HEK293 (cell line): ENCODE measurements around the gene MUC21.

Source experiments
- ZNF211 ChIP-seq: fragments of 450-650 bp; formaldehyde crosslinking; IDR thresholded peaks from 2 replicates; pipeline ENCODE4 v1.5.1; 2016; ENCODE audit warnings: low read depth, missing biosample characterization, missing genetic modification characterization
- ZNF24 ChIP-seq: fragments of 450-650 bp; formaldehyde crosslinking; IDR thresholded peaks from 2 replicates; pipeline ENCODE4 v1.5.1; 2016; ENCODE audit warnings: missing biosample characterization, missing genetic modification characterization
- TF ChIP-seq, protein P1 (sequence below): fragments of 450-650 bp; formaldehyde crosslinking; IDR thresholded peaks from 2 replicates; pipeline ENCODE4 v1.5.1; 2016; ENCODE audit warnings: missing biosample characterization, missing genetic modification characterization
- TF ChIP-seq, protein P2 (sequence below): fragments of 450-650 bp; formaldehyde crosslinking; IDR thresholded peaks from 2 replicates; pipeline ENCODE4 v1.5.1; 2016; ENCODE audit warnings: missing biosample characterization, missing genetic modification characterization

DNA sequence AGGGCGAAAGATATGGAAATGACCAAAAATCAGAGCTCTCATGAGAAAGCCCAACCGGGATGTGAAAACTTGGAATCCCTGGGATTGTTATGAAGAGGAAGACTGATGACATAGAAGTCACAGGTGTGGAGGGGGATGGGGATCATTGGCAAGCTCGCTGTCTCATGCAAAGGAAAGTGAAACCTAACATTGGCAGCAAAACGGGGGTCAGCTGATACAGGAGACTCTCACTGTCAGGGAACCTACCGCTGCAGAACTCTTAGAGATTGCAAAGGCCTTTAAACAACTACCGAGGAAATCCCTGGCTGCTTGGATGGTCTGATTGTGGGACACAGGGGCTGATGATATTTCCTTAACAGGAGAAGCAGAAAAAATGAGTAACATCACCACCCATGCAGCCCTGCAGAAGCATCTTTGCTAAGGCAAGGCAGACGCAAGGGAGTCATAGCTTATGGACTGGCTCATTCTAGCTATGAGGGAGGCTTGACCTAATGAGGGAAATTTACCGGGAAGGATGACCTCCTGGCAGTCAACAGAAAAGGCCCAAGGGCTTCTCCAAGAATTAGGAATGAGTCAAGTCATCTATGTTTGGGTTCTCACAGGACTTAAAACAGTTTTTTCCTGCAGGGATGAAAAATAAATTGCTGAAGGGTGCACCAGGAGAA, 7.0 kb downstream of the MUC21 start:
- TF ChIP-seq, protein P1, sequence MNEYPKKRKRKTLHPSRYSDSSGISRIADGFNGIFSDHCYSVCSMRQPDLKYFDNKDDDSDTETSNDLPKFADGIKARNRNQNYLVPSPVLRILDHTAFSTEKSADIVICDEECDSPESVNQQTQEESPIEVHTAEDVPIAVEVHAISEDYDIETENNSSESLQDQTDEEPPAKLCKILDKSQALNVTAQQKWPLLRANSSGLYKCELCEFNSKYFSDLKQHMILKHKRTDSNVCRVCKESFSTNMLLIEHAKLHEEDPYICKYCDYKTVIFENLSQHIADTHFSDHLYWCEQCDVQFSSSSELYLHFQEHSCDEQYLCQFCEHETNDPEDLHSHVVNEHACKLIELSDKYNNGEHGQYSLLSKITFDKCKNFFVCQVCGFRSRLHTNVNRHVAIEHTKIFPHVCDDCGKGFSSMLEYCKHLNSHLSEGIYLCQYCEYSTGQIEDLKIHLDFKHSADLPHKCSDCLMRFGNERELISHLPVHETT (tag by site-specific recombination), result no peak
- no peak for TF ChIP-seq ZNF24 (tag by site-specific recombination)
- TF ChIP-seq, protein P2, sequence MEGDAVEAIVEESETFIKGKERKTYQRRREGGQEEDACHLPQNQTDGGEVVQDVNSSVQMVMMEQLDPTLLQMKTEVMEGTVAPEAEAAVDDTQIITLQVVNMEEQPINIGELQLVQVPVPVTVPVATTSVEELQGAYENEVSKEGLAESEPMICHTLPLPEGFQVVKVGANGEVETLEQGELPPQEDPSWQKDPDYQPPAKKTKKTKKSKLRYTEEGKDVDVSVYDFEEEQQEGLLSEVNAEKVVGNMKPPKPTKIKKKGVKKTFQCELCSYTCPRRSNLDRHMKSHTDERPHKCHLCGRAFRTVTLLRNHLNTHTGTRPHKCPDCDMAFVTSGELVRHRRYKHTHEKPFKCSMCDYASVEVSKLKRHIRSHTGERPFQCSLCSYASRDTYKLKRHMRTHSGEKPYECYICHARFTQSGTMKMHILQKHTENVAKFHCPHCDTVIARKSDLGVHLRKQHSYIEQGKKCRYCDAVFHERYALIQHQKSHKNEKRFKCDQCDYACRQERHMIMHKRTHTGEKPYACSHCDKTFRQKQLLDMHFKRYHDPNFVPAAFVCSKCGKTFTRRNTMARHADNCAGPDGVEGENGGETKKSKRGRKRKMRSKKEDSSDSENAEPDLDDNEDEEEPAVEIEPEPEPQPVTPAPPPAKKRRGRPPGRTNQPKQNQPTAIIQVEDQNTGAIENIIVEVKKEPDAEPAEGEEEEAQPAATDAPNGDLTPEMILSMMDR, result no peak
- TF ChIP-seq ZNF211, result no peak
